AG09309 (cell line): ENCODE results near the gene ITPK1.

Source experiments
- DNase-seq: peaks from one replicate; pipeline ENCODE4 v3.0.0-alpha.2; 2010; ENCODE audit warnings: low read depth
- H3K4me3 ChIP-seq: 2 replicates; pipeline ENCODE4 v1.5.1; 2011; ENCODE audit warnings: mild to moderate bottlenecking, low read depth, low read length, moderate library complexity; ENCODE audit not compliant: control insufficient read depth
- CTCF ChIP-seq: IDR thresholded peaks from 2 replicates; pipeline ENCODE4 v1.5.1; 2011; ENCODE audit warnings: mild to moderate bottlenecking, low read depth, low read length, inconsistent platforms; ENCODE audit not compliant: insufficient read depth, control insufficient read depth; ENCODE audit errors: missing control alignments

ITPK1 gene

GRCh38 chr14:93089521-93090269 lies 26.0 kb downstream of the ITPK1 start:
- no peak for TF ChIP-seq CTCF
- no peak for DNase-seq
- no peak overlapping the region for H3K4me3 ChIP-seq

DNA sequence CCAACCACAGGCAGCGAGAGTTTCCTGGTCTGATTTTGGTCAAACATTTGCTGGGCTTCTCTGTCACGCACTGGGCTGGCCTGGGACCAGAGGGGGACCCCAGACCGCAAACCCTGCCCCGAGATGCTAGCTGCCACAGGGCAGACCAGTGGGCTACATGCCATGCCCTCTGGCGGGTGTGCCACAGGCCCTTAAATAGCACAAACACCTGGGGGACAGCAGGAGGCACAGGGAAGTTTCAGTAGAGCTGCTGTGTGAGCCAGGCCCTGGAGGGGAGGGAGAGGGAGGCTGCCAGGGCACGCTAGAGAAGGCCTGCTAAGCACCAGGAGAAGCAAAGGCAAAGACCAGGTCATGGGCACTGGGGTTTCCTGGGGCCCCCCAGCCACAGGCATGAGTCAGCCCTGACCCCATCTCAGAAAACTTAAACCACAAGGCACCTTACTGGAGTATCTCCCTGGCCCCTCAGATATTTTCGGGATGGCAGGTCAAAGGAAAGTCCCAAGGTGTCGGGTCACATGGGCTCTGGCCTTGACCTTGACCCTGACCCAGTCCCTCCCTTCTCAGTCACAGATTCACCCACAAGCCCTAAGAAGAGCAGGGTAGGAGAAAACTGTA lies 29.2 kb downstream of the ITPK1 start:
- DNase-seq, result no peak
- TF ChIP-seq CTCF, result no peak
- H3K4me3 ChIP-seq, result no peak overlapping the region

GRCh38 chr14:93085911-93086310 lies 29.8 kb downstream of the ITPK1 start:
- H3K4me3 ChIP-seq, result no peak overlapping the region
- no peak for TF ChIP-seq CTCF
- no peak for DNase-seq

DNA sequence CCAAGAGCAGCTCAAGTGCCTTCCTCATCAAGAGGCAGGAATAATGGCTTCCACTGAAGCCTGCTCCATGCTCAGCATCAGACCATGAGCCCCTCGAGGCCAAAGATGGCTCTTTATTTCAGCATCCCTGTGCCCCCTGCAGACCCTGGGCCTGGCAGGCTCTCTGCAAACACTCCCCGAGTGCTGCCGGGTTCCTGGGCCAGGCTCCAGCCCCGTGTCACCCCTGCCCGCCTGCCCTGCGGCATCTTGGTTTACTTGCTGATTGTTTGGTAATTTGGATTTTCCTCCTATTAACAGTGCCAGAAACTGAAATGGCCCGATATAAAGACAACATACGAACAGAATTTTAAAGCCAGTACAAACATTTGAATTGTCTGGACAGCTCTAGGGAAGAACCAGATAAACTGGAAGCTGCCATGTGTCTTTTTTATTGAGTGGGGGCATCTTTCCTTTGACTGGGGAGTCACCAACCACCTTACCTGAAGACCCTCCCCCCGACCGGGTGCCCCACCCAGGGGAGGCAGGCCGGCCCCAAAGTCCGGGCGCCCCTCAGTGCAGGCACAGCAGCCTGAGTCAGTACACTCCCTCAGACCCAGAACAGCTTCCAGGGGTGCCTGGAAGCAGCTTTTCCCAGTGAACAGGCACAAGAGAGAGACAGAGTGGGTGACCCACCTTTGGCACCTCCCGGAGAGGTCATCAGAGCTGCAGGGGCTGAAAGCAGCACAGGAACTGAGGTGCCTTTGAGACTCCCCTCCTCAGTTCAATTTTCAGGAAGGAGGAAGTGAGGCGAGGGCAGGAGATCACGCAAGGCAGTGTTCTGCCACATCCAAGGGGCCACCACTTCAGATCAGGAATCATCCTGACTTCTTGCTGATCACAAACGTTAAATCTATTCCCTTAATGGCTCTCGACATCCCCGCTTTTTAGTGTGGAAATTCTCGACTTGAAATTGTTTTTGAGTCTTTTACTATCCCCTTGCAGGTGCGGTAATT lies 30.6 kb downstream of the ITPK1 start:
- TF ChIP-seq CTCF, result no peak
- H3K4me3 ChIP-seq, result no peak overlapping the region

DNA sequence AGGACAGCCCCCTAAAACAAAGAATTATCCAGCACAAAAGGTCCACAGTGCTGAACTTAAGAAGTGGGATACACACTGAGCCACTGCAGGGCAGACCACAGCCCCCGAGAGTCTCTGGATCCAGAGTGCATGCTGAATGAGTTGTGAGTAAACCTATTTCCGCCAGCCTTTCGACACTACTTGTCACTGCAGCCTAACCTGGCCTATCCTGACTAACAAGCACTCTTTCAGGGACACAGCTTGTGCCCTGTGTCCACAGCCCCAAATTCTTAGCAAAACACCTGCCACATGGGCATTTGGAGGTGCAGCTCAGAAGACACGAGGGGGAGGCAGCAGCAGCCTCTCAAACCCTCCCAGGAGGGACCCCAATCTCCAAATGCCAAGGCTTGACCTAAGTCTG lies 31.3 kb downstream of the ITPK1 start:
- DNase-seq, result no peak
- no peak for TF ChIP-seq CTCF
- no peak overlapping the region for H3K4me3 ChIP-seq

More for the DNA sequence above, 30.6 kb downstream of the ITPK1 start:
- no peak for DNase-seq

GRCh38 chr14:93083917-93084316 lies 31.8 kb downstream of the ITPK1 start:
- no peak for DNase-seq
- TF ChIP-seq CTCF, result no peak
- no peak overlapping the region for H3K4me3 ChIP-seq
